ENCODE measurements around the gene ITGB6.

The ITGB6 gene

GRCh38 chr2:160108646-160109045 is 91.4 kb downstream of the ITGB6 start:
- Histone ChIP-seq H3K9me3 (ENCODE audit: low read length) (no peaks in the 10 kb centered on the region), H3K4me1 (ENCODE audit: insufficient read depth, low read length) (no peaks in the 10 kb centered on the region), H3K4me3 (ENCODE audit: low read length) (no peak overlapping the region), H2AFZ (ENCODE audit: low read depth, low read length) (no peak overlapping the region), H3K27me3 (ENCODE audit: insufficient read depth, low read length) (no peaks in the 10 kb centered on the region), H3K36me3 (ENCODE audit: insufficient read depth, low read length) (no peaks in the 10 kb centered on the region)

GRCh38 chr2:160105366-160105765 is 94.7 kb downstream of the ITGB6 start:
- no peaks in the 10 kb centered on the region for H3K9me3 ChIP-seq (ENCODE audit: low read length)
- H2AFZ ChIP-seq (ENCODE audit: low read depth, low read length), result no peak overlapping the region
- H3K4me1 ChIP-seq (ENCODE audit: insufficient read depth, low read length), result no peaks in the 10 kb centered on the region
- no peaks in the 10 kb centered on the region for H3K27me3 ChIP-seq (ENCODE audit: insufficient read depth, low read length)
- no peak overlapping the region for H3K4me3 ChIP-seq (ENCODE audit: low read length)
- no peaks in the 10 kb centered on the region for H3K36me3 ChIP-seq (ENCODE audit: insufficient read depth, low read length)

- Histone ChIP-seq H3K9me3 (ENCODE audit: low read length) (no peaks in the 10 kb centered on the region), H3K36me3 (ENCODE audit: insufficient read depth, low read length) (no peaks in the 10 kb centered on the region), H2AFZ (ENCODE audit: low read depth, low read length) (no peak overlapping the region), H3K4me1 (ENCODE audit: insufficient read depth, low read length) (no peaks in the 10 kb centered on the region), H3K4me3 (ENCODE audit: low read length) (no peak overlapping the region), H3K27me3 (ENCODE audit: insufficient read depth, low read length) (no peaks in the 10 kb centered on the region)
These were observed 96.0 kb downstream of the ITGB6 start for GRCh38 chr2:160104115-160104514.

- Histone ChIP-seq H3K27me3 (ENCODE audit: insufficient read depth, low read length) (no peaks in the 10 kb centered on the region), H3K9me3 (ENCODE audit: low read length) (peaks cover 4% of the 10 kb centered on the region), H3K4me1 (ENCODE audit: insufficient read depth, low read length) (no peaks in the 10 kb centered on the region), H3K4me3 (ENCODE audit: low read length) (no peak overlapping the region), H2AFZ (ENCODE audit: low read depth, low read length) (no peak overlapping the region), H3K36me3 (ENCODE audit: insufficient read depth, low read length) (no peaks in the 10 kb centered on the region)
These were observed 102.7 kb downstream of the ITGB6 start for GRCh38 chr2:160097326-160097725.

- Histone ChIP-seq H3K9me3 (ENCODE audit: low read length) (peaks cover 4% of the 10 kb centered on the region), H2AFZ (ENCODE audit: low read depth, low read length) (no peak overlapping the region), H3K27me3 (ENCODE audit: insufficient read depth, low read length) (no peaks in the 10 kb centered on the region), H3K36me3 (ENCODE audit: insufficient read depth, low read length) (no peaks in the 10 kb centered on the region), H3K4me1 (ENCODE audit: insufficient read depth, low read length) (no peaks in the 10 kb centered on the region), H3K4me3 (ENCODE audit: low read length) (no peak overlapping the region)
These were observed 103.7 kb downstream of the ITGB6 start for GRCh38 chr2:160096409-160096808.

GRCh38 chr2:160092445-160092844 is 107.6 kb downstream of the ITGB6 start:
- Histone ChIP-seq H3K4me1 (ENCODE audit: insufficient read depth, low read length) (no peaks in the 10 kb centered on the region), H3K36me3 (ENCODE audit: insufficient read depth, low read length) (no peaks in the 10 kb centered on the region), H3K9me3 (ENCODE audit: low read length) (peaks cover 11% of the 10 kb centered on the region), H2AFZ (ENCODE audit: low read depth, low read length) (no peak overlapping the region), H3K4me3 (ENCODE audit: low read length) (no peak overlapping the region), H3K27me3 (ENCODE audit: insufficient read depth, low read length) (no peaks in the 10 kb centered on the region)

GRCh38 chr2:160091381-160091780 is 108.7 kb downstream of the ITGB6 start:
- Histone ChIP-seq H3K4me3 (ENCODE audit: low read length) (no peak overlapping the region), H2AFZ (ENCODE audit: low read depth, low read length) (no peak overlapping the region), H3K27me3 (ENCODE audit: insufficient read depth, low read length) (no peaks in the 10 kb centered on the region), H3K9me3 (ENCODE audit: low read length) (peaks cover 11% of the 10 kb centered on the region), H3K4me1 (ENCODE audit: insufficient read depth, low read length) (no peaks in the 10 kb centered on the region), H3K36me3 (ENCODE audit: insufficient read depth, low read length) (no peaks in the 10 kb centered on the region)

- H3K4me1 ChIP-seq (ENCODE audit: insufficient read depth, low read length), result no peaks in the 10 kb centered on the region
- no peak overlapping the region for H3K4me3 ChIP-seq (ENCODE audit: low read length)
- no peaks in the 10 kb centered on the region for H3K27me3 ChIP-seq (ENCODE audit: insufficient read depth, low read length)
- no peaks in the 10 kb centered on the region for H3K36me3 ChIP-seq (ENCODE audit: insufficient read depth, low read length)
- peaks cover 13% of the 10 kb centered on the region for H3K9me3 ChIP-seq (ENCODE audit: low read length)
- H2AFZ ChIP-seq (ENCODE audit: low read depth, low read length), result no peak overlapping the region
These were observed 112.0 kb downstream of the ITGB6 start for GRCh38 chr2:160087854-160088745.

GRCh38 chr2:160085662-160086061 is 114.4 kb downstream of the ITGB6 start:
- no peaks in the 10 kb centered on the region for H3K36me3 ChIP-seq (ENCODE audit: insufficient read depth, low read length)
- no peaks in the 10 kb centered on the region for H3K4me1 ChIP-seq (ENCODE audit: insufficient read depth, low read length)
- no peak overlapping the region for H3K4me3 ChIP-seq (ENCODE audit: low read length)
- H3K27me3 ChIP-seq (ENCODE audit: insufficient read depth, low read length), result no peaks in the 10 kb centered on the region
- H2AFZ ChIP-seq (ENCODE audit: low read depth, low read length), result no peak overlapping the region
- peaks cover 13% of the 10 kb centered on the region for H3K9me3 ChIP-seq (ENCODE audit: low read length)

GRCh38 chr2:160077912-160078810 is 121.9 kb downstream of the ITGB6 start:
- H3K9me3 ChIP-seq (ENCODE audit: low read length), result no peaks in the 10 kb centered on the region
- no peaks in the 10 kb centered on the region for H3K27me3 ChIP-seq (ENCODE audit: insufficient read depth, low read length)
- no peak overlapping the region for H2AFZ ChIP-seq (ENCODE audit: low read depth, low read length)

GRCh38 chr2:160076914-160077313 is 123.2 kb downstream of the ITGB6 start:
- Histone ChIP-seq H3K4me1 (ENCODE audit: insufficient read depth, low read length) (peaks cover 7% of the 10 kb centered on the region), H3K4me3 (ENCODE audit: low read length) (no peak overlapping the region), H3K9me3 (ENCODE audit: low read length) (no peaks in the 10 kb centered on the region), H2AFZ (ENCODE audit: low read depth, low read length) (no peak overlapping the region), H3K36me3 (ENCODE audit: insufficient read depth, low read length) (no peaks in the 10 kb centered on the region), H3K27me3 (ENCODE audit: insufficient read depth, low read length) (peaks cover 2% of the 10 kb centered on the region)

More at GRCh38 chr2:160077912-160078810, 121.9 kb downstream of the ITGB6 start:
- Histone ChIP-seq H3K4me1 (ENCODE audit: insufficient read depth, low read length) (peaks cover 7% of the 10 kb centered on the region), H3K36me3 (ENCODE audit: insufficient read depth, low read length) (no peaks in the 10 kb centered on the region), H3K4me3 (ENCODE audit: low read length) (no peak overlapping the region)

GRCh38 chr2:160076241-160076640 is 123.8 kb downstream of the ITGB6 start:
- Histone ChIP-seq H2AFZ (ENCODE audit: low read depth, low read length) (no peak overlapping the region), H3K36me3 (ENCODE audit: insufficient read depth, low read length) (no peaks in the 10 kb centered on the region), H3K4me1 (ENCODE audit: insufficient read depth, low read length) (peaks cover 7% of the 10 kb centered on the region), H3K4me3 (ENCODE audit: low read length) (no peak overlapping the region), H3K27me3 (ENCODE audit: insufficient read depth, low read length) (peaks cover 2% of the 10 kb centered on the region), H3K9me3 (ENCODE audit: low read length) (no peaks in the 10 kb centered on the region)

- Histone ChIP-seq H3K4me1 (ENCODE audit: insufficient read depth, low read length) (peaks cover 7% of the 10 kb centered on the region), H2AFZ (ENCODE audit: low read depth, low read length) (no peak overlapping the region)
These were observed 124.9 kb downstream of the ITGB6 start for GRCh38 chr2:160075171-160075570.

More at GRCh38 chr2:160075171-160075570, 124.9 kb downstream of the ITGB6 start:
- Histone ChIP-seq H3K4me3 (ENCODE audit: low read length) (no peak overlapping the region), H3K36me3 (ENCODE audit: insufficient read depth, low read length) (no peaks in the 10 kb centered on the region), H3K27me3 (ENCODE audit: insufficient read depth, low read length) (peaks cover 2% of the 10 kb centered on the region), H3K9me3 (ENCODE audit: low read length) (no peaks in the 10 kb centered on the region)

Data from neuron (in vitro differentiated cells).